ENCODE data around the gene SLC16A10.

SLC16A10 gene

GRCh38 chr6:111228094-111228493 is 140.8 kb downstream of the SLC16A10 start:
- no peak for DNase-seq
- Histone ChIP-seq H3K27me3 (replicated peaks; ENCODE audit: control insufficient read depth, insufficient read depth, low read length, poor library complexity, severe bottlenecking) (no peaks in the 10 kb centered on the region), H3K4me1 (ENCODE audit: control insufficient read depth, insufficient read depth, low read length, poor library complexity, severe bottlenecking) (no peaks in the 10 kb centered on the region), H3K4me3 (ENCODE audit: insufficient read depth, low read depth, low read length, poor library complexity, severe bottlenecking) (no peak overlapping the region), H3K36me3 (ENCODE audit: control insufficient read depth, insufficient read depth, low read length) (no peaks in the 10 kb centered on the region), H3K27ac (ENCODE audit: insufficient read depth, low read length, poor library complexity, severe bottlenecking) (no peak overlapping the region), H3K9me3 (ENCODE audit: control insufficient read depth, low read length) (no peaks in the 10 kb centered on the region)

DNA sequence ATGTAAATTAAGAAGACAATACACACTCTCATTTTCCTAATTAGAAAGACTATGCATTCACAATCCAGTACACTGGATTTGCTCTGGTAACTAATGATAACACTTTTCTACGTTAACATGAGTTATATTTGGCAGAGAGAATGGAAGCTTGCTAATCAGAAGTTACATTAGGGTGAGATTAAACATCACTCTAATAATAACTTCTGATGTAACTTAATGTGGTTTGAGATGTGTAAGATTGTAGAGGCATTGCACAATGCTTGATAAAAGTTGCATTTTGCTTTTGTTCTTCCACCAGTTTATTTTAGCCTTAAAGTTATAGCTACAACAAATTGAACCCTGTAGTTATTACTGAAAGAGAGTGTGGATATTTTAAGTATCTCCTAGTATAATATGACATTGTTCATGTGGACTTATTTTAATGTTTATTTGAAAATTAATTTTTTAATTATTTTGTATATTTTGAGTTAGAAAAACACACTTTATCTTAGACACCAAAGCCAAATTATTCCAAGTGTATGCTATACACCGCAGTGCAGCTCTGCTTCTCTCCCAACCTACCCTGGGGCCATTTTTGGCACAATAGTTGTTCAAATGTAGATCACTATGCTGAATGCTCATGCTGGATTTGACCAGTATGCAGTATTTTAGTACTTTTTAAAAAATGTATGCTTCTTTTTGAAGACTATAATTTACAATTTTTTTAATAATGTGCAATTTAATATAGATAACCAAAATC is 143.2 kb downstream of the SLC16A10 start:
- Histone ChIP-seq H3K4me3 (ENCODE audit: insufficient read depth, low read depth, low read length, poor library complexity, severe bottlenecking) (no peak overlapping the region), H3K36me3 (ENCODE audit: control insufficient read depth, insufficient read depth, low read length) (no peaks in the 10 kb centered on the region), H3K27me3 (replicated peaks; ENCODE audit: control insufficient read depth, insufficient read depth, low read length, poor library complexity, severe bottlenecking) (no peaks in the 10 kb centered on the region), H3K4me1 (ENCODE audit: control insufficient read depth, insufficient read depth, low read length, poor library complexity, severe bottlenecking) (no peaks in the 10 kb centered on the region), H3K27ac (ENCODE audit: insufficient read depth, low read length, poor library complexity, severe bottlenecking) (no peak overlapping the region), H3K9me3 (ENCODE audit: control insufficient read depth, low read length) (no peaks in the 10 kb centered on the region)
- no peak for DNase-seq

DNA sequence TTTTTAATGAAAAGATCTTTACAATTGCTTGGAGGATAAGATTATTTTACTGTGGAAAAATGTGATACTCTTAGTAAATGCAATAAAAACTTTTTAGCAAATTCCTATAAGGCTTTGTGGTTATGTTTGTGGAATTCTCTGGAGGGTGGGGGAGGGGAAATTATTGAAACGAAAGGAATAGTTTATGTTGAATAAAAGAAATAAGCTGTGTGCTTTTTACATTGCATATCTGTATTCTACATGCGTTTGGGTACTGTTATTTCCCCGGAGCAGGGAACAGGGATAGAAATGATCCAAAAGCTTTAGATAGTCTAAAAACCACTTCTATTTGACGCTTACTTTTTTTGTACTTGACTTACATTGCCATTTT is 143.8 kb downstream of the SLC16A10 start:
- Histone ChIP-seq H3K36me3 (ENCODE audit: control insufficient read depth, insufficient read depth, low read length) (no peaks in the 10 kb centered on the region), H3K27me3 (replicated peaks; ENCODE audit: control insufficient read depth, insufficient read depth, low read length, poor library complexity, severe bottlenecking) (no peaks in the 10 kb centered on the region), H3K4me1 (ENCODE audit: control insufficient read depth, insufficient read depth, low read length, poor library complexity, severe bottlenecking) (no peaks in the 10 kb centered on the region), H3K4me3 (ENCODE audit: insufficient read depth, low read depth, low read length, poor library complexity, severe bottlenecking) (no peak overlapping the region), H3K9me3 (ENCODE audit: control insufficient read depth, low read length) (no peaks in the 10 kb centered on the region), H3K27ac (ENCODE audit: insufficient read depth, low read length, poor library complexity, severe bottlenecking) (no peak overlapping the region)
- DNase-seq: no peak

DNA sequence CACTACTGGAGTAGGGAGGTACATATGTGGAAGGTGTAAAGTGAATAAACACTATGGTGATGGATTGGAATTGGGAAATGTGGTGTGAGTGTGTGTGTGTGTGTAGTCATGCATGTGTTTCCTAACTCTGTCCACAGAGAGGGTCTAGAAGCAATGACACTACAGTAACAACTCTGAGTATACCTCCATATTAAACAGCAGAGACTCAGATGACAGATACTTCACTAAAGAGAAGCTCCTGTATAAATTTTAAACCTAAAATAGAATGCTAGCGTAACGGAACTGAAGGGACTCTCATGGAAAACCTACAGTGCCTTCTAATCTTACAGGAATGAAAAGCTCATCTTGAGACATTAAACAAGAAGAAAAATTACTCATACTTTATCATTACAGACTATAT is 150.5 kb downstream of the SLC16A10 start:
- Histone ChIP-seq H3K4me3 (ENCODE audit: insufficient read depth, low read depth, low read length, poor library complexity, severe bottlenecking) (no peak overlapping the region), H3K27me3 (replicated peaks; ENCODE audit: control insufficient read depth, insufficient read depth, low read length, poor library complexity, severe bottlenecking) (no peaks in the 10 kb centered on the region), H3K4me1 (ENCODE audit: control insufficient read depth, insufficient read depth, low read length, poor library complexity, severe bottlenecking) (no peaks in the 10 kb centered on the region), H3K36me3 (ENCODE audit: control insufficient read depth, insufficient read depth, low read length) (no peaks in the 10 kb centered on the region), H3K9me3 (ENCODE audit: control insufficient read depth, low read length) (no peaks in the 10 kb centered on the region), H3K27ac (ENCODE audit: insufficient read depth, low read length, poor library complexity, severe bottlenecking) (no peak overlapping the region)
- DNase-seq: no peak

GRCh38 chr6:111238464-111239119 is 151.3 kb downstream of the SLC16A10 start:
- Histone ChIP-seq H3K27me3 (replicated peaks; ENCODE audit: control insufficient read depth, insufficient read depth, low read length, poor library complexity, severe bottlenecking) (no peaks in the 10 kb centered on the region), H3K4me3 (ENCODE audit: insufficient read depth, low read depth, low read length, poor library complexity, severe bottlenecking) (no peak overlapping the region), H3K4me1 (ENCODE audit: control insufficient read depth, insufficient read depth, low read length, poor library complexity, severe bottlenecking) (no peaks in the 10 kb centered on the region), H3K9me3 (ENCODE audit: control insufficient read depth, low read length) (no peaks in the 10 kb centered on the region), H3K36me3 (ENCODE audit: control insufficient read depth, insufficient read depth, low read length) (no peaks in the 10 kb centered on the region), H3K27ac (ENCODE audit: insufficient read depth, low read length, poor library complexity, severe bottlenecking) (no peak overlapping the region)
- DNase-seq: no peak

DNA sequence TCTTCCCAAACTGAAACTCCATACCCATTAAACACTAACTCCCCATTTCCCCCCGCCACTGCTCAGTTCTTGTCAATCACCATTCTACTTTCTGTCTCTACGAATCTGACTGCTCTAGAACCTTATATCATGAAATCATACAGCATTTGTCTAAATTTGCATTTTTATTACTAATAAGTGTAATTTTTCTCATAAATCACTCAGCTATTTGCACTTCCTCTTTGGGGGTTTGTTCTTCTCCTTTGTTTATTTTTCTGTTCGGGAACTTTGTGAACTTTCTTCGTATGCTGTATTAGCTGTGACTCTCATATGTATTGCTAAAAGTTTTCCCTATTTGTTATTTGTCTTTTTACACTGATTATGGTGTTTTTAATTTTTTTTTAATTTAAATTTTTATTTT is 152.2 kb downstream of the SLC16A10 start:
- Histone ChIP-seq H3K4me1 (ENCODE audit: control insufficient read depth, insufficient read depth, low read length, poor library complexity, severe bottlenecking) (no peaks in the 10 kb centered on the region), H3K4me3 (ENCODE audit: insufficient read depth, low read depth, low read length, poor library complexity, severe bottlenecking) (no peak overlapping the region), H3K36me3 (ENCODE audit: control insufficient read depth, insufficient read depth, low read length) (no peaks in the 10 kb centered on the region), H3K27me3 (replicated peaks; ENCODE audit: control insufficient read depth, insufficient read depth, low read length, poor library complexity, severe bottlenecking) (no peaks in the 10 kb centered on the region), H3K27ac (ENCODE audit: insufficient read depth, low read length, poor library complexity, severe bottlenecking) (no peak overlapping the region), H3K9me3 (ENCODE audit: control insufficient read depth, low read length) (no peaks in the 10 kb centered on the region)
- DNase-seq: no peak

- Histone ChIP-seq H3K27ac (ENCODE audit: insufficient read depth, low read length, poor library complexity, severe bottlenecking) (no peak overlapping the region), H3K4me1 (ENCODE audit: control insufficient read depth, insufficient read depth, low read length, poor library complexity, severe bottlenecking) (no peaks in the 10 kb centered on the region), H3K9me3 (ENCODE audit: control insufficient read depth, low read length) (no peaks in the 10 kb centered on the region), H3K4me3 (ENCODE audit: insufficient read depth, low read depth, low read length, poor library complexity, severe bottlenecking) (no peak overlapping the region), H3K36me3 (ENCODE audit: control insufficient read depth, insufficient read depth, low read length) (no peaks in the 10 kb centered on the region), H3K27me3 (replicated peaks; ENCODE audit: control insufficient read depth, insufficient read depth, low read length, poor library complexity, severe bottlenecking) (no peaks in the 10 kb centered on the region)
- DNase-seq: no peak
Observed at GRCh38 chr6:111242452-111242851, 155.1 kb downstream of the SLC16A10 start.

DNA sequence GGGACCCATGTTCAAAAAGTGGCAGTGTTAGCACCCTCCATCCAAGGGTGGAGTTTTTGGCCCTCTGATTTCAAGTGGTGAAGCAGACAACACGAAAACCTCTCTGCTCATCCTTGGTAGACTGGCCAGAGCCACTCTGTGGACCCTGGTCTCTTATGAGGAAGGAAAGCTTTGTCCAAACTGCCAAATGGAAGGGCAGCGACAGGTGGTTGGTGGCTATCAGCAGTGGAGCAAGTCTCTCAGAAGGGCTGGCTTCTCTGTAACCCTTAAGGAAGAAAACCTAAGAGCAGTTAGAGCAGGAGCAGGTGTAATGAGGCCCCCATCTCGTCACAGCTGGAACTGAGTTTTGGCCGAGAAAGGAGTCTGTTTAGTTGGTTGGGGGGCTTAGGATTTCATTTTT is 155.8 kb downstream of the SLC16A10 start:
- Histone ChIP-seq H3K36me3 (ENCODE audit: control insufficient read depth, insufficient read depth, low read length) (no peaks in the 10 kb centered on the region), H3K4me3 (ENCODE audit: insufficient read depth, low read depth, low read length, poor library complexity, severe bottlenecking) (no peak overlapping the region), H3K27me3 (replicated peaks; ENCODE audit: control insufficient read depth, insufficient read depth, low read length, poor library complexity, severe bottlenecking) (no peaks in the 10 kb centered on the region), H3K4me1 (ENCODE audit: control insufficient read depth, insufficient read depth, low read length, poor library complexity, severe bottlenecking) (no peaks in the 10 kb centered on the region), H3K9me3 (ENCODE audit: control insufficient read depth, low read length) (no peaks in the 10 kb centered on the region), H3K27ac (ENCODE audit: insufficient read depth, low read length, poor library complexity, severe bottlenecking) (no peak overlapping the region)
- no peak for DNase-seq

- Histone ChIP-seq H3K36me3 (ENCODE audit: control insufficient read depth, insufficient read depth, low read length) (no peaks in the 10 kb centered on the region), H3K9me3 (ENCODE audit: control insufficient read depth, low read length) (no peaks in the 10 kb centered on the region), H3K4me3 (ENCODE audit: insufficient read depth, low read depth, low read length, poor library complexity, severe bottlenecking) (no peak overlapping the region), H3K27ac (ENCODE audit: insufficient read depth, low read length, poor library complexity, severe bottlenecking) (no peak overlapping the region), H3K4me1 (ENCODE audit: control insufficient read depth, insufficient read depth, low read length, poor library complexity, severe bottlenecking) (no peaks in the 10 kb centered on the region), H3K27me3 (replicated peaks; ENCODE audit: control insufficient read depth, insufficient read depth, low read length, poor library complexity, severe bottlenecking) (no peaks in the 10 kb centered on the region)
- no peak for DNase-seq
Observed at GRCh38 chr6:111248789-111249188, 161.5 kb downstream of the SLC16A10 start.

DNA sequence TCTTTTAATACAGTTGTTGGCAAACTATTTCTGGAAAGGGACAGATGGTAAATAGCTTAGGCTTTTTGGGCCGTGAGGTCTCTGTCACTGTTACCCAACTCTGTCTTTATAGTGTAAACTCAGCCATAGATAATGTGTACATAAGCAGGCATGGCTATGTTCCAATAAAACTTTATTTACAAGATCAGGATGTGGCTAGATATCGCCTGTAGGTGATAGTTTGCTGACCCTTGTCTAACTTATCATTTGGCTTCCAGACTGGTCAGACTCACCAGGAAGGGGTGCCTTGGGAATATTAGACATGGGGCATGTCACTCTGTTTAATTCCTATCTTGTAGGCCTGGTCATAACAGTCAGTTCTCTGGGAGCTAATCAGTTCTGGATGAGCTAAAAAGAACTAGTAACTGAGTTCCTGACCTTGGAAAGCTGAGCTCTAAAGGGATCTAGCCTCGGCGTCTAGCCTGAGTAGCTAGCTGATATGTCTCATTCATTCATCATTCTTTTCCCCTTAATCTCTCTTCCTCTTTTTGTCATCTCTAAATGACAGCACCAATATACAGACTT is 163.6 kb downstream of the SLC16A10 start:
- DNase-seq: no peak
- no peaks in the 10 kb centered on the region for H3K36me3 ChIP-seq (ENCODE audit: control insufficient read depth, insufficient read depth, low read length)
- H3K4me1 ChIP-seq (ENCODE audit: control insufficient read depth, insufficient read depth, low read length, poor library complexity, severe bottlenecking): no peaks in the 10 kb centered on the region
- H3K9me3 ChIP-seq (ENCODE audit: control insufficient read depth, low read length): no peaks in the 10 kb centered on the region
- H3K27ac ChIP-seq (ENCODE audit: insufficient read depth, low read length, poor library complexity, severe bottlenecking): no peak overlapping the region
- H3K27me3 ChIP-seq (replicated peaks; ENCODE audit: control insufficient read depth, insufficient read depth, low read length, poor library complexity, severe bottlenecking): no peaks in the 10 kb centered on the region
- H3K4me3 ChIP-seq (ENCODE audit: insufficient read depth, low read depth, low read length, poor library complexity, severe bottlenecking): no peak overlapping the region

Measured in effector memory CD4-positive, alpha-beta T cell (primary cell).